ENCODE results near the gene RNF220. TPM values are rescaled to one million over a fixed set of nuclear protein-coding genes. Genes with fewer than 3 reads are reported as not detected.

The RNF220 gene
- total RNA-seq, 1 donor from 2014 or later, result 47.1 TPM

DNA sequence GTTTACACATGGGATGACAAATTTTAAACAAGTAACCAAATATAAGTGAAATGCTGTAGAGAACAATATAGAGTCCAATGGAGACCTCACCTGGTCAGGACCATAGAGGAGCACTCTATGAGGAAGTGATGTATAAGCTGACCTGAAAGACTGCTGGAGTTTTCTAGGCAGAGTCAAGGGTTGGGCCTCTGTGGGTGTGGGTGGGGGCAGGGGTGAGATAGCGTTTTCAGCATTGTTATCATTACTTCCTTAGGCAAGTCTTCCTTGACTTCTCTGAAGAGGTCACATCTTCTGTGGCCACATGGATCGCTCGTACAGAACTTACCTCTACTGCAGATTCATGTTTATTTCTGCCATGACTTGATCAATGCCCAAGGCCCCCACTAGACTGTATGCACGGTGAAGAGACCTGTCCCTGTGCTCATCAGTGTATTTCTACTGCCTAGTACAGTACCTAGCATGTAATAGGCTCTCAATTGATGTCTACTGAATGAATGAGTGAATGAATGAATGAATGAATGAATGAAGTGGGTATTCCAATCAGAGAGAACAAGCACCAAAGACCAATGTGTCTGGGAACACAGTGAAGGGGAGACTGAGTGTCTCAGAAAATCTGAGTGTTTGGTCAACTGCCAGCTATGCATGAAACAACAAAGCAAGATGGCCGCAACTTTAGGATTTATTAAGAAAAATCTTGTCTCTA lies 116.5 kb downstream of the RNF220 start:
- no peak for FAIRE-seq
- H3K27me3 ChIP-seq (ENCODE audit: insufficient read depth, low read length), result peaks cover 33% of the 10 kb centered on the region

DNA sequence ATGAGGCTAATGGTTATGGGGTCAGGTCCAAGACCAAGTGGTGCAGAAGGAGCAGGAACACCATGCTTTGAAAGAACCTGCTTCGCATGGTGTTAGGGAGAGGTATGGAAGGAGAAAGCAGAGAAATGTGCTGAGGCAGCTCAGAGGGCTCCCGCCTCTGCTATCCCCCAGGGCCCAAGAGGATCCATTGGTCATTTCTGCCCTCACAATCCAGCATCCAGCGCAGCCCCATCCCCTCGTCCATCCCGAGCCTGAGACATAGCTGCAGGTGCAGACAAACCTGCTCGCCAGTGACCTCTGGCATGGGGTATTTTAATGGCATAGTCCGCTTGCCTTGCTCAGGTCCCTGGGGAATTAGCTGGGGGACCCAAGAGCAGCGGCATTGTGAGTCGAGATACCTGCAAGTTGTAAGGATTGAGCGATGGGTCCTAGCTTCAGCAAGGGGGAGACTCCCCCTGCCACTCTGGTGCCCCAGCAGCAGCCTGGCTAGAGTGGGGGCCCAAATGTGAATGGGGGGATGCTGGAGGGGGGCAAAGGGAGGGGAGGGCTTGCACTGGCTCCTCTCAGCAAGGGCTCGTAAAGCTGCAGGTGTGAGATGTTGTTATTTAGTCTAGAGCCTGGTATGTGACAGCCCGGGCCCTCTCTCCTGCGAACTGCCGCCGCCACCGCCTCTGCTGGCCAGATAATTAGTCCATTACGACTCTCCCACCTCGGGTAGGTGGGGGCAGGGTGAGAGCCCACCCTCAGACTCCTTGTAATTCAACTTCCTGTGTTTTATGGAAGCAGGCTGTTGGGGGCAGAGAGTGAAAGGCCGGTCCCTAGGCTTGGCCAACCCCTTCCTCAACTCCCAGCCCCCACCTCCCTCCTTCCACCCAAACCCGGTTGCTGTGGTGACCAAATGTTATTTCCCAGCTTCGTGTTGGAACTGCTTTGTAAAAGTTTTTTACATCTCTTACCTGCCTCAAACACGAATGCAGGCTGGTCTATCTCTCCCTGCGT lies 118.8 kb downstream of the RNF220 start:
- H3K79me2 ChIP-seq (ENCODE audit: insufficient read depth, low read length), result no peaks in the 10 kb centered on the region
- peaks cover 23% of the 10 kb centered on the region for H3K27me3 ChIP-seq (ENCODE audit: insufficient read depth, low read length)
- no peaks in the 10 kb centered on the region for H3K4me1 ChIP-seq (ENCODE audit: insufficient read depth, low read length)
- DNase-seq (ENCODE audit: low read depth), result no peak
- H3K9ac ChIP-seq (ENCODE audit: low read length), result peak overlapping the region; percentile 46
- Mint-ChIP-seq H3K27ac (ENCODE audit: unreplicated experiment) (no peak overlapping the region), H3K36me3 (ENCODE audit: low read depth, unreplicated experiment) (peaks cover 3% of the 10 kb centered on the region), H3K4me1 (ENCODE audit: low read depth, unreplicated experiment) (no peaks in the 10 kb centered on the region), H3K9me3 (ENCODE audit: unreplicated experiment) (no peaks in the 10 kb centered on the region), H3K27me3 (ENCODE audit: low read depth, unreplicated experiment) (peaks cover 6% of the 10 kb centered on the region), H3K4me3 (ENCODE audit: unreplicated experiment) (no peak overlapping the region)
- no peaks in the 10 kb centered on the region for H3K36me3 ChIP-seq (ENCODE audit: insufficient read depth, low read length)
- no peak for FAIRE-seq
- peak overlapping the region; percentile 75 for H3K4me2 ChIP-seq (ENCODE audit: low read length)
- no peaks in the 10 kb centered on the region for H4K20me1 ChIP-seq (ENCODE audit: insufficient read depth, low read length)
- H3K4me3 ChIP-seq (ENCODE audit: insufficient read depth, low read depth, low read length), result no peak overlapping the region
- H3K9me3 ChIP-seq (ENCODE audit: insufficient read depth, low read depth, low read length), result no peaks in the 10 kb centered on the region
- peak overlapping the region; percentile 34 for H2AFZ ChIP-seq (ENCODE audit: low read depth, low read length)
- no peak overlapping the region for H3K27ac ChIP-seq (ENCODE audit: low read depth, low read length)
- TF ChIP-seq, protein P1, sequence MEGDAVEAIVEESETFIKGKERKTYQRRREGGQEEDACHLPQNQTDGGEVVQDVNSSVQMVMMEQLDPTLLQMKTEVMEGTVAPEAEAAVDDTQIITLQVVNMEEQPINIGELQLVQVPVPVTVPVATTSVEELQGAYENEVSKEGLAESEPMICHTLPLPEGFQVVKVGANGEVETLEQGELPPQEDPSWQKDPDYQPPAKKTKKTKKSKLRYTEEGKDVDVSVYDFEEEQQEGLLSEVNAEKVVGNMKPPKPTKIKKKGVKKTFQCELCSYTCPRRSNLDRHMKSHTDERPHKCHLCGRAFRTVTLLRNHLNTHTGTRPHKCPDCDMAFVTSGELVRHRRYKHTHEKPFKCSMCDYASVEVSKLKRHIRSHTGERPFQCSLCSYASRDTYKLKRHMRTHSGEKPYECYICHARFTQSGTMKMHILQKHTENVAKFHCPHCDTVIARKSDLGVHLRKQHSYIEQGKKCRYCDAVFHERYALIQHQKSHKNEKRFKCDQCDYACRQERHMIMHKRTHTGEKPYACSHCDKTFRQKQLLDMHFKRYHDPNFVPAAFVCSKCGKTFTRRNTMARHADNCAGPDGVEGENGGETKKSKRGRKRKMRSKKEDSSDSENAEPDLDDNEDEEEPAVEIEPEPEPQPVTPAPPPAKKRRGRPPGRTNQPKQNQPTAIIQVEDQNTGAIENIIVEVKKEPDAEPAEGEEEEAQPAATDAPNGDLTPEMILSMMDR (IDR thresholded peaks at IDR 0.05; ENCODE audit: insufficient read depth, low read depth, low read length), result no peak
- TF ChIP-seq EZH2 (IDR thresholded peaks at IDR 0.05; ENCODE audit: insufficient read depth, low read length), result no peak

More for the DNA sequence above, 116.5 kb downstream of the RNF220 start:
- H3K9me3 Mint-ChIP-seq (ENCODE audit: unreplicated experiment), result peaks cover 1% of the 10 kb centered on the region
- Histone ChIP-seq H3K27ac (ENCODE audit: low read depth, low read length) (no peak overlapping the region), H4K20me1 (ENCODE audit: insufficient read depth, low read length) (no peaks in the 10 kb centered on the region), H3K4me3 (ENCODE audit: insufficient read depth, low read depth, low read length) (no peak overlapping the region), H3K79me2 (ENCODE audit: insufficient read depth, low read length) (no peaks in the 10 kb centered on the region), H2AFZ (ENCODE audit: low read depth, low read length) (no peak overlapping the region), H3K36me3 (ENCODE audit: insufficient read depth, low read length) (no peaks in the 10 kb centered on the region), H3K9me3 (ENCODE audit: insufficient read depth, low read depth, low read length) (no peaks in the 10 kb centered on the region), H3K9ac (ENCODE audit: low read length) (no peak overlapping the region), H3K4me2 (ENCODE audit: low read length) (no peak overlapping the region), H3K4me1 (ENCODE audit: insufficient read depth, low read length) (no peaks in the 10 kb centered on the region)
- TF ChIP-seq, protein P1 (IDR thresholded peaks at IDR 0.05; ENCODE audit: insufficient read depth, low read depth, low read length), result no peak
- TF ChIP-seq EZH2 (IDR thresholded peaks at IDR 0.05; ENCODE audit: insufficient read depth, low read length), result no peak
- H3K4me3 Mint-ChIP-seq (ENCODE audit: unreplicated experiment), result no peak overlapping the region
- peaks cover 10% of the 10 kb centered on the region for H3K27me3 Mint-ChIP-seq (ENCODE audit: low read depth, unreplicated experiment)
- DNase-seq (ENCODE audit: low read depth), result no peak
- peaks cover 7% of the 10 kb centered on the region for H3K36me3 Mint-ChIP-seq (ENCODE audit: low read depth, unreplicated experiment)
- no peaks in the 10 kb centered on the region for H3K4me1 Mint-ChIP-seq (ENCODE audit: low read depth, unreplicated experiment)
- no peak overlapping the region for H3K27ac Mint-ChIP-seq (ENCODE audit: unreplicated experiment)

Measured in astrocyte (in vitro differentiated cells and primary cell).